Mesenchymal stem cell (in vitro differentiated cells and primary cell): Measurements from ENCODE around the gene TMEM140.

Source experiments
- DNase-seq: peaks from one replicate; pipeline ENCODE4 v3.0.0-alpha.2; 2013
- H2AFZ ChIP-seq: one replicate; pipeline ENCODE4 v1.6.1; 2013; ENCODE audit warnings: low read depth, mild to moderate bottlenecking, control low read depth, inconsistent platforms, low read length, moderate library complexity
- H2AK5ac ChIP-seq: 2 replicates; pipeline ENCODE4 v1.6.1; 2013; ENCODE audit warnings: low read length, moderate library complexity, mild to moderate bottlenecking, inconsistent platforms; ENCODE audit not compliant: severe bottlenecking
- H2BK120ac ChIP-seq: one replicate; pipeline ENCODE4 v1.6.1; 2013; ENCODE audit warnings: low read depth, mild to moderate bottlenecking, inconsistent platforms, low read length, moderate library complexity
- H2BK12ac ChIP-seq, 2 experiments: one replicate each; pipeline ENCODE4 v1.6.1; 2013; ENCODE audit warnings: inconsistent platforms in 2 of 2, low read length in 2 of 2, mild to moderate bottlenecking in 2 of 2, moderate library complexity in 2 of 2, control low read depth in 1 of 2
- H2BK15ac ChIP-seq: one replicate; pipeline ENCODE4 v1.6.1; 2013; ENCODE audit warnings: mild to moderate bottlenecking, low read depth, inconsistent platforms; ENCODE audit not compliant: poor library complexity, severe bottlenecking
- H2BK5ac ChIP-seq: 2 replicates; pipeline ENCODE4 v1.6.1; 2013; ENCODE audit warnings: low read depth, mild to moderate bottlenecking, low read length, control low read depth, inconsistent platforms; ENCODE audit not compliant: poor library complexity, severe bottlenecking
- H3K14ac ChIP-seq, 2 experiments: one replicate each; pipeline ENCODE4 v1.6.1; 2013; ENCODE audit warnings: inconsistent platforms in 2 of 2, low read length in 2 of 2, control low read depth in 1 of 2, mild to moderate bottlenecking in 1 of 2, moderate library complexity in 1 of 2
- H3K18ac ChIP-seq, 2 experiments: one replicate each; pipeline ENCODE4 v1.6.1; 2013; ENCODE audit warnings: inconsistent platforms in 2 of 2, low read length in 2 of 2, control low read depth in 1 of 2, low read depth in 1 of 2, mild to moderate bottlenecking in 1 of 2
- H3K23ac ChIP-seq, 2 experiments: one replicate each; pipeline ENCODE4 v1.6.1; 2013; ENCODE audit warnings: inconsistent platforms in 2 of 2, low read length in 2 of 2, mild to moderate bottlenecking in 2 of 2, moderate library complexity in 2 of 2, control low read depth in 1 of 2
- H3K27ac ChIP-seq: 2 replicates; pipeline ENCODE4 v1.5.1; 2013; ENCODE audit warnings: mild to moderate bottlenecking, moderate library complexity, low read length, control low read depth, inconsistent platforms; ENCODE audit not compliant: poor library complexity, severe bottlenecking
- H3K27me3 ChIP-seq, 2 experiments: 2 replicates each; pipeline versions ENCODE4 v1.6.1 to v1.7.0; 2013; ENCODE audit warnings: low read length in 2 of 2, mild to moderate bottlenecking in 2 of 2, moderate library complexity in 2 of 2, control low read depth in 1 of 2, inconsistent platforms in 1 of 2; ENCODE audit not compliant: control insufficient read depth in 1 of 2, insufficient read depth in 1 of 2
- H3K36me3 ChIP-seq, 2 experiments: 2 replicates each; pipeline versions ENCODE4 v1.6.1 to v1.7.0; 2013; ENCODE audit warnings: low read length in 2 of 2, control low read depth in 1 of 2, inconsistent platforms in 1 of 2, low read depth in 1 of 2, mild to moderate bottlenecking in 1 of 2; ENCODE audit not compliant: insufficient read depth in 2 of 2, control insufficient read depth in 1 of 2
- H3K4ac ChIP-seq, 2 experiments: one replicate each; pipeline ENCODE4 v1.6.1; 2013; ENCODE audit warnings: inconsistent platforms in 2 of 2, low read length in 2 of 2, mild to moderate bottlenecking in 2 of 2, moderate library complexity in 2 of 2, control low read depth in 1 of 2, low read depth in 1 of 2
- H3K4me1 ChIP-seq: 2 replicates; pipeline ENCODE4 v1.6.1; 2013; ENCODE audit warnings: low read depth, low read length, control low read depth; ENCODE audit not compliant: control insufficient read depth, insufficient read depth
- H3K4me2 ChIP-seq: 2 replicates; pipeline ENCODE4 v1.6.1; 2013; ENCODE audit warnings: low read length, mild to moderate bottlenecking, inconsistent platforms; ENCODE audit not compliant: poor library complexity, severe bottlenecking
- H3K4me3 ChIP-seq, 2 experiments: 2 replicates each; pipeline versions ENCODE4 v1.5.1 to v1.7.0; 2013; ENCODE audit warnings: low read length in 2 of 2, mild to moderate bottlenecking in 2 of 2, control low read depth in 1 of 2, low read depth in 1 of 2; ENCODE audit not compliant: insufficient read depth in 1 of 2
- H3K79me1 ChIP-seq: replicated peaks from 2 replicates; pipeline ENCODE4 v1.6.1; 2013; ENCODE audit warnings: mild to moderate bottlenecking, control low read depth, low read length, inconsistent platforms; ENCODE audit not compliant: poor library complexity, severe bottlenecking
- H3K9ac ChIP-seq: 2 replicates; pipeline ENCODE4 v1.7.0; 2013; ENCODE audit warnings: mild to moderate bottlenecking, low read length, moderate library complexity
- H3K9me3 ChIP-seq: 2 replicates; pipeline ENCODE4 v1.7.0; 2013; ENCODE audit warnings: mild to moderate bottlenecking, low read length; ENCODE audit not compliant: control insufficient read depth
- H4K8ac ChIP-seq: one replicate; pipeline ENCODE4 v1.6.1; 2013; ENCODE audit warnings: inconsistent platforms, mild to moderate bottlenecking, low read length, moderate library complexity
- H4K91ac ChIP-seq: one replicate; pipeline ENCODE4 v1.6.1; 2013; ENCODE audit warnings: mild to moderate bottlenecking, low read length, inconsistent platforms
- WGBS: methylation state at CpG from one replicate; pipeline ENCODE4 v1.1.7; 2013; ENCODE audit warnings: mixed read lengths; 5-methylcytosine and 5-hydroxymethylcytosine counted together

The TMEM140 gene

GRCh38 chr7:135162382-135163001, 14.6 kb downstream of the TMEM140 start:
- Histone ChIP-seq H3K36me3 (peaks cover 42 to 53% of the 10 kb centered on the region in 2 experiments), H2BK120ac (no peak overlapping the region), H3K9ac (no peak overlapping the region), H3K27me3 (no peaks in the 10 kb centered on the region), H2BK12ac (no peak overlapping the region), H2AFZ (no peak overlapping the region), H3K4me3 (no peak overlapping the region), H3K79me1 (peaks cover 40% of the 10 kb centered on the region), H3K14ac (no peak overlapping the region), H3K4me2 (no peak overlapping the region), H3K4ac (no peak overlapping the region), H2AK5ac (peak overlapping the region; percentile 78), H3K27ac (no peak overlapping the region), H4K91ac (no peak overlapping the region), H2BK15ac (no peak overlapping the region), H3K9me3 (no peaks in the 10 kb centered on the region), H4K8ac (no peak overlapping the region), H2BK5ac (no peak overlapping the region), H3K23ac (no peak overlapping the region), H3K18ac (peak overlapping the region in 1 of 2 experiments; percentile 10), H3K4me1 (peaks cover 36% of the 10 kb centered on the region)
- WGBS, result 100% methylated on average over 1 of the region's 2 CpGs
- DNase-seq, result no peak

GRCh38 chr7:135164357-135165061, 16.6 kb downstream of the TMEM140 start:
- Histone ChIP-seq H3K27ac (no peak overlapping the region), H3K79me1 (peaks cover 32% of the 10 kb centered on the region), H3K14ac (no peak overlapping the region), H3K4me3 (peak overlapping the region in 1 of 2 experiments; percentile 26), H3K27me3 (no peaks in the 10 kb centered on the region), H2BK120ac (no peak overlapping the region), H2BK5ac (no peak overlapping the region), H3K4me1 (peaks cover 37% of the 10 kb centered on the region), H3K4ac (no peak overlapping the region), H4K91ac (peak overlapping the region; percentile 31), H2BK12ac (no peak overlapping the region), H2AFZ (no peak overlapping the region), H3K4me2 (no peak overlapping the region), H2BK15ac (peak overlapping the region; percentile 30), H3K9me3 (no peaks in the 10 kb centered on the region), H3K18ac (peak overlapping the region in 1 of 2 experiments; percentile 30), H2AK5ac (peak overlapping the region; percentile 4), H3K23ac (no peak overlapping the region), H3K9ac (peak overlapping the region; percentile 57), H4K8ac (peak overlapping the region; percentile 60), H3K36me3 (peaks cover 53 to 63% of the 10 kb centered on the region in 2 experiments)
- 90% methylated on average over 18 of the region's 18 CpGs for WGBS
- DNase-seq, result no peak

GRCh38 chr7:135165862-135166261, 18.0 kb downstream of the TMEM140 start:
- no peaks in the 10 kb centered on the region for H3K27me3 ChIP-seq
- H3K4me3 ChIP-seq, result no peak overlapping the region
- no peak for DNase-seq
- H2BK120ac ChIP-seq, result no peak overlapping the region
- no peak overlapping the region for H2BK15ac ChIP-seq
- H4K8ac ChIP-seq, result no peak overlapping the region
- no peak overlapping the region for H3K18ac ChIP-seq
- no peak overlapping the region for H2AFZ ChIP-seq
- no peak overlapping the region for H2BK12ac ChIP-seq
- no peak overlapping the region for H4K91ac ChIP-seq
- no peak overlapping the region for H3K4ac ChIP-seq
- H3K79me1 ChIP-seq, result peaks cover 32% of the 10 kb centered on the region
- H3K9ac ChIP-seq, result peak overlapping the region; percentile 57
- no peak overlapping the region for H2AK5ac ChIP-seq
- H3K23ac ChIP-seq, result no peak overlapping the region
- H3K36me3 ChIP-seq, result peaks cover 53 to 63% of the 10 kb centered on the region in 2 experiments
- H2BK5ac ChIP-seq, result no peak overlapping the region
- WGBS, result over 99% methylated on average over 4 of the region's 4 CpGs
- peaks cover 33% of the 10 kb centered on the region for H3K4me1 ChIP-seq
- no peak overlapping the region for H3K4me2 ChIP-seq
- no peak overlapping the region for H3K14ac ChIP-seq
- H3K27ac ChIP-seq, result no peak overlapping the region
- no peaks in the 10 kb centered on the region for H3K9me3 ChIP-seq

- H3K9ac ChIP-seq, result no peak overlapping the region
- 97% methylated on average over 18 of the region's 18 CpGs for WGBS
- no peak overlapping the region for H2BK120ac ChIP-seq
- H3K27me3 ChIP-seq, result no peaks in the 10 kb centered on the region
- H3K4me1 ChIP-seq, result peaks cover 32% of the 10 kb centered on the region
- no peak overlapping the region for H4K91ac ChIP-seq
- H3K27ac ChIP-seq, result no peak overlapping the region
- H2AK5ac ChIP-seq, result no peak overlapping the region
- H3K18ac ChIP-seq, result no peak overlapping the region
- H3K4me3 ChIP-seq, result no peak overlapping the region
- no peak overlapping the region for H3K4me2 ChIP-seq
- H3K23ac ChIP-seq, result no peak overlapping the region
- peaks cover 32% of the 10 kb centered on the region for H3K79me1 ChIP-seq
- no peak overlapping the region for H2BK12ac ChIP-seq
- H4K8ac ChIP-seq, result no peak overlapping the region
- H3K4ac ChIP-seq, result no peak overlapping the region
- no peaks in the 10 kb centered on the region for H3K9me3 ChIP-seq
- no peak overlapping the region for H2AFZ ChIP-seq
- no peak overlapping the region for H2BK5ac ChIP-seq
- H2BK15ac ChIP-seq, result no peak overlapping the region
- no peak overlapping the region for H3K14ac ChIP-seq
- H3K36me3 ChIP-seq, result peaks cover 53 to 63% of the 10 kb centered on the region in 2 experiments
- no peak for DNase-seq
Measured at GRCh38 chr7:135166338-135166990, 18.6 kb downstream of the TMEM140 start.
